CD4-positive, alpha-beta T cell treated with Interleukin-6 for 4 hours (primary cell): ENCODE measurements around the gene OSBPL9.
"Not testable (repeated sequence)": the region's sequence is repeated elsewhere in the genome, so short reads cannot be mapped to it uniquely, and the experiment has no call there.

Experiments
- DNase-seq: peaks from one replicate; pipeline ENCODE4 v3.0.0-alpha.2; 2020; ENCODE audit warnings: mixed read lengths

OSBPL9 gene

DNA sequence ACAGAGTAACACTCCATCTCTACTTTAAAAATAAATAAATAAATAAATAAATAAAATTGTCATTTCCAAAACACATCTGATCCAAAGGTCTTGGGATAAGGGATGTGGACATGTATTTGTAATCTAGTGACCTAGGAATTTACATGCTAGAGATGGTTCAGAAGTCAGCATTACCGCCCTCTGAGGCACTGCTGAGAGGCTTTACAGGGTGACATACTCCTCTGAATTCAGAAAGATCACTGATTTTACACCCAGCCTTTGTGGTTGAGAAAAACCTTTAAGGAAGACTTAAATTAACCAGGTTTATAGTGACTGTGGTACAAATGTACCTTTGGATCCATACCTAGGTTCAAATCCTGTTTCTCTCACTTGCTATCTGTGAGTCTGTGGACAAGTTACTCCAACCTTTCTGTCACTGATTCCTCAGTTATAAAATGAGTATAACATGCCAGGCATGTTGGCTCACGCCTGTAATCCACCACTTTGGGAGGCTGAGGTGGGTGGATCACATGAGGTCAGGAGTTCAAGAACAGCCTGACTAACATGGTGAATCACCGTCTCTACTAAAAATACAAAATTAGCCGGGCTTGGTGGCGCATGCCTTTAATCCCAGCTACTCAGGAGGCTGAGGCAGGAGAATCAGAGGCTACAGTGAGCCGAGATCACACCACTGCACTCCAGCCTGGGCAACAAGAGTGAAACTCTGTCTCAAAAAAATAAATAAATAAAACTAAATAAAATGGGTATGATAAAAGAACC lies 20.1 kb downstream of the OSBPL9 start:
- DNase-seq = no peak

DNA sequence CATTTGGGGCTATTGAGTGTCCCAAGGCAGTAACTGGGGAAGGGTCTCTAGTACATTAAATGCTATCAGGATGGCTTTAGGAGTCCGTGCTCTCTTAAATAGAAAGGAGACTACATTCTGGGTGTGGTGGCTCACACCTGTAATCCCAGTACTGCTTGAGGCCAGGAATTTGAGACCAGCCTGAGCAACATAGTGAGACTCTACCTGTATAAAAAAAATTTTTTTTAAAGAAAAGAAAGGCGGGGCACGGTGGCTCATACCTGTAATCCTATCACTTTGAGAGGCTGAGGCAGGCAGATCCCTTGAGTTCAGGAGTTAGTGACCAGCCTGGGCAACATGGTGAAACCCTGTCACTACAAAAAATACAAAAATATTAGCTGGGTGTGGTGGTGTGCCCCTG lies 21.5 kb downstream of the OSBPL9 start:
- DNase-seq = no peak

DNA sequence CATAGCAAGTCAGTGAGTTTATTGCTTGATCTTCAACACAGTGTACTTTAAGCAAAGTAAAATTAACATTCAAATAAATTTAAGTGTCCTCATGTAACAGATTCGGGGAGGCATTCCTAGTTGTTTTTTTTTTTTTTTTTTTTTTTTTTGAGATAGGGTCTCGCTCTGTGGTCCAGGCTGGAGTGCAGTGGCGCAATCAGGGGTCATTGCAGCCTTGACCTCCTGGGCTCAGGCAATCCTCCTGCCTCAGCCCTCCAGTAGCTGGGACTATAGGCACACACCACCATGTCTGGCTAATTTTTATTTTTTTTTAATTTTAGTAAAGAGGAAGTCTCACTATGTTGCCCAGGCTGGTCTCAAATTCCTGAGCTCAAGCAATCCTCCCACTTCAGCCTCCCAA lies 22.8 kb downstream of the OSBPL9 start:
- DNase-seq = no peak

DNA sequence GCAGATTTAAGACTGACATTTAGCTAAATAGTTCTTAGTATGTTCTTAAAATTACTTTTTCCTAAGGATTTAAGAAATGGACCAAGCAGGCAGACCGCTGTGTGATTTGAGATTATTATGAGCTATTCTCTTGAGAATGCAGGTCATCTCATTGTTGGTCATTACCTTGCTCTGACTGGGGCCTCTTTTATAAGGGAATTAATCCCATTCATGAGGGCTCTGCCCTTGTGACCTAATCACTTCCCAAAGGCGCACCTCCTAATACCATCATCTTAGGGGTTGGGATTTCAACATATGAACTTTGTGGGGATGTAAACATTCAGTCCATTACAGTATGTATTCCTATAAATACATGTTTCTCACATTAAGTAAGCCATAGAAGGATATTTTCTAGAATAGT lies 24.2 kb downstream of the OSBPL9 start:
- no peak for DNase-seq

DNA sequence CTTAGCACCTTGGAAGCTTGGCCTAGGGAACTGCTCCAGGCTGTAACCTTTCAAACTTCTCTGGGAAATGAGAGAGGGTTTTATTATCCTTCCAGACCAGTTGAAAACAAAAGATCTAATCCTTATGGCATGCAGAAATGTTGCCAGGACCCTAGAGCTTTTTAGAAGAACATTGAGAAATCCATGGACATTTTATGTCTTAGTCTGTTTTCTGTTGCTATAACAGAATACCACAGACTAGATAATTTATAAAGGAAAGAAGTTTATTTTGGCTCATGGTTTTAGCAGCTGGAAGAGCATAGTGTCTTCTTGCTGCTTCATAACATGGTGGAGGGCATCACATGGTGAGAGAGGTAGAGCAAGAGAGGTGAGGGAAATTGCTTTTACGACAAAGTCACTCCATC lies 25.8 kb downstream of the OSBPL9 start:
- no peak for DNase-seq

DNA sequence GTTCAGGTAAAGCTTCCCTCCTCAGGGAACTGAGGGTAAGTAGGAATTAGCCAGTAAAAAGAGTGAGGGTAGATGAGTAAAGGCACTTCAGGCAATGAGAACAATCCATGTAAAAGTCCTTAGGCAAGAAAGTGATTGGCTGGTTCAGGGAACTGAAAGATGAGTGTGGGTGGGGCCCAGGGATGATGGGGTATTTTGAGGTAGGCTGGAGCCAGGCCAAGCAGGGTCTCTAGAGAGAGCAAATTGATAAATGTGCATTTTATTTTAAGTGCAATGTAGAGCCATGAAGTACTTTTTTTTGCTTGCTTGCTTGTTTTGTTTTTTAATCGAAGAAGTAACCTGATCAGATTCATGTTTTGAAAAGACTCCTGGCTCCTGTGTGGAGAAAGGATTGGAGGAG lies 26.5 kb downstream of the OSBPL9 start:
- no peak for DNase-seq

DNA sequence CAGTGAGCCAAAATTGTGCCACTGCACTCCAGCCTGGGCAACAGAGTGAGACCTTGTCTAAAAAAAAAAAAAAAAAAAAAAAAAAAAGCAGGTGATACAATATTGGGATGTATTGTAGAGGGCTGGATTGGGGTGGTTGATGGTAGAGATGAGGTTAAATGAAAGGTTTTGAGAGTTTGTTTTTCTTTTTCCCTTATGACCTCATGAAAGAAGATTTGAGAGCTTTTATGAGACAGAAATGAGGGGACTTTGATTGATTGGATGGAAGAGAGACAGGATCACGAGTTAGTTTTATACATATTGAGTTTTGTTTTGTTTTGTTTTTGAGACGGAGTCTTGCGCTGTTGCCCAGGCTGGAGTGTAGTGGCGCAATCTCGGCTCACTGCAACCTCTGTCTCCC lies 27.1 kb downstream of the OSBPL9 start:
- DNase-seq = no peak

DNA sequence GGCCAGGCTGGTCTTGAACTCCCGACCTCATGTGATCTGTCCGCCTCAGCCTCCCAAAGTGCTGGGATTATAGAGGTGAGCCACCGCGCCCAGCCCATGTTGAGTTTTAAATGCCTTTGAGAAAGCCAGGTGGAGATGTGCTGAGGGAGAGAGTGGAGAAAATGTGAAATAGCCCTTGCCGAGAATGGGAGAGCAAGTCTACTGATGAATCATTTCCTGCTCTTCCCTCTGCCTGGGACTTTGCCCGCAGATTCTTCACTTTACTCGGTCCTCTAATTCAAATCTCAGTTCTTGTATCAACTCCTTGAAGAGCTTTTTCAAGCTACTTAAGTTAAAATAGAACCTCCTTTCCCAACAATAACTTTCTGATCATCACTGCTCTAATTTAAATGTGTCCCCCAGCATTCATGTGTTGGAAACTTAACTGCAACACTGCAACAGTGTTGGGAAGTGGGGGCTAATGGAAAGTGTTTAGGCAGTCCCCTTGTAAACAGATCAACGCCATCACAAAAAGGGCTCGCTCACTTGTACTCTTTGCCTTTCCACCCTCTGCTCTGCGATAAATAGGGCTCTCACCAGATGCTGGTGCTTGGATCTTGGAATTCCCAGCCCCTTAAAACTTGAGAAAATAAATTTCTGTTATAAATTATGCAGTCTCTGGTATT lies 27.8 kb downstream of the OSBPL9 start:
- DNase-seq = no peak

DNA sequence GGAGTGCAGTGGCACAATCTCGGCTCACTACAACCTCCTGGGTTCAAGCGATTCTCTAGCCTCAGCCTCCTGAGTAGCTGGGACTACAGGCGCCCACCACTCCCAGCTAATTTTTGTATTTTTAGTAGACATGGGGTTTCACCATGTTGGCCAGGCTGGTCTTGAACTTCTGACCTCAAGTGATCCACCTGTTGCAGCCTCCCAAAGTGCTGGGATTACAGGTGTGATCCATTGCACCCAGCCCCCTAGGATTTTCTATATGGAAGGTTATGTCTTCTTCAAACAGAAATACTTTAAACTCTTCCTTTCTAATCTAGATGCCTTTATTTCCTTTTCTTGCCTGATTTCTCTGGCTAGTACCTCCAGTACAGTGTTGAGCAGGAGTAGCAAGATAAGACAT lies 29.7 kb downstream of the OSBPL9 start:
- not testable (repeated sequence) for DNase-seq

DNA sequence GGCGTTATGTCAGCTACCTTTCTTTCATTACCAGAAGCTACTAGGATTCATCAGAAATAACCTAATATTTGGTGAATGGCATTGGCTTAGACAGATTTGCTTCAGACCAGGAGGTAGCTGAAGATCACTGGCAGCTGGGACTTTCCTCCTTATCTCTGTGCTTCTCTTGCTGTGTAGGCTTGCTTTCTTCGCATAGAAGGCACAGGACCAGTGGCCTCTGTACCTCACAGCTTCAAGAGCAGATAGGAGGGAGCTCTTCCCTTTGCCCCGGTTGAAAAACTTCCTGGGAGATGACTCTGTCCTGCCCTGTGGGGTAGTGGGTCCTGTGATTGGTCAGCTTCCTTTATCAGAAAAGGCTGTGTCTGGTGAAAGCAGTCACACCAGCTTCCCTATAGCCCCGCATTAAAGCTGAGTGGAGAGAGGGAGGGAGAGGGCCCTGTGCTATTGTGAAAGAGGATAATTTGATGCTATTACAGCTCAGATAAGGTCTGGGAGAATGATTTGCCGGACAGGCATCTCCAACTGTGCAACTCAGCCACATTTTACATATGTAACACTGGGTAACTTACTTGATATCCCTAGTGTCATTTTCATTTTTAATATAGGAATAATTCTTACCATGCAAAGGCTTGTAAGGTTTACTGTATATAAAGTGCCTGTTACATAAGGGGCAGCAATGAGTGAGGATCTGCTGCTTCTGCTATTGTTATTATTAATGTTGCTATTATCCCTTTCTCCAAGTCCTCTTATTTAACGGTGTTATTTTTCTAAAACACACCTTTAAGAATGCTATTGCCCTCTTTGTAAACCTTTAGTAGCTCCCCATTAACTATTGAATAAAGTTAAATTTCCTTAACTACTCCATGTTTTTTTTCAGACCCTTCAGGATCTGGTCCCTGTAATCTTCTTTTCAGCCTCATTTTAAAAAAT lies 31.6 kb downstream of the OSBPL9 start:
- DNase-seq = no peak

DNA sequence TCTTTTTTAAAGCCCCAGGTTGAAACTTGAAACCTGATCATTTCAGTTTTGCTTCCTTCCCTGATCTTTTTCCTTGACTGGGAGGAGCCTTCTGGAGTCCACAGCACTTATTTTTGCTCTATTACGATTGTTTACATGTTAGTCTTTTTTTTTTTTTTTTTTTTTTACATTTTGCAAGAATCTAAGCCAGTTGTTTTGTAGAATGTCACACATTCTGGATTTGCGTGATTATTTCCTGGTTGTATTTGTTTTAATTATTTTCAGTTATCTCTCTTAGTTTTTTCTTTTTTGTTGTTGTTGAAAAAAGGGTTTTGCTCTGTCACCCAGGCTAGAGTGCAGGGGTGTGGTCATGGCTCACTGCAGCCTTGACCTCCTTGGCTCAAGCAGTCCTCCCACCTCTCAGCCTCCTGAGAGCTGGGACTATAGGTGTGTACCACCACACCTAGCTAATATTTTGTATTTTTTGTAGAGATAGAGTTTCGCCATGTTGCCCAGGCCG lies 32.8 kb downstream of the OSBPL9 start:
- no peak for DNase-seq

DNA sequence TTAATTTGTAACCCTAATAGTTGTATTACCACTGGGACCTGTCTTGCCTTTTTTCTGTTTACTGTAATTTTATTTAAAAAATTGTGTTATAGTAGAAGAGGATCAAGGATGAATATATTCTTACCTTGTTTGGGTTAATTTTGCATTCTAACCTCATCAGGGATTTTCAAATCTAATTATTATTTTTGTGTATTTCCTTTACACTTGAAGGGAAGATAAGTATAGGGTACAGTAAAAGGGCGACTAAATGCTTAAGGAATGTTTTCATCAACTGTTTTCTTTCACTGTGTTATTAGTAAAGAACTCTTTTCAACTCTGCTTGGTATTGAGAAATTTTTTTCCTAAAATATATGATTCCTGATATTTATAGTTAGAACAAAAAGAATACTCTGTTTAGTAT lies 33.3 kb downstream of the OSBPL9 start:
- DNase-seq = no peak

DNA sequence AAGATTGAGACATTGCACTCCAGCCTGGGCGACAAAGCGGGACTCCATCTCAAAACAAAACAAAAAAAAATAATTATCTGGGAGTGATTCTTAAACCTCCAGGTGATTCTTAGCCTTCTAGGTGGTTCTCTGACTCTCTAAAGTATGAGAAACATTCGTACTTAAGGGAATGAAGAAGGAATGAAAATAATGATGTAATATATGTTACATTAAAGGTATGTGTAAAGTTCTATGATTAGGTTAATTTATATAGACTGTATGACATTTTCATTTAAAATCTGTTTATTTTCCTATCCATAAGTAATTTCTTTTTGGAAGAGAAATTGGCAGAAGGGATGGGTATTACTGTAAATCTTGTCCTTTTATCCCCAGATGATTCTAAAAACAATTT lies 34.7 kb downstream of the OSBPL9 start:
- DNase-seq = no peak

DNA sequence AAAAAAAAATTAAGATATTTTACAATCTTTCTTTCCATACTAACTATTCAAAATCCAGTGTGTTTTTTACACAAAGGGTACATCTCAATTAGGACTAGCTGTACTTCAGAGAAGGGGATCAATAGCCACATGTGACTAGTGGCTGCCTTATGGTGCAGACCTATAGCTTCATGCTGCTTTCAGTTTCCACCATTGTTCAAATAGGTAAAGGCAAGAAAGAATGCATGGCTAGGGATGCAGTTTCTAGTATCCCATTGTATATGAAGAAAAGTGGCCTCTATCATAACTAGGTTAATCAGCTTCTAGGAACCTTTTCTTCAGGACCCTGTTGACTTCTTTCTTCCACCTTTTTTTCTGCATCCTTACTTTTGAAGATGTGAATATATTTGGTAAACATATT lies 35.7 kb downstream of the OSBPL9 start:
- no peak for DNase-seq

DNA sequence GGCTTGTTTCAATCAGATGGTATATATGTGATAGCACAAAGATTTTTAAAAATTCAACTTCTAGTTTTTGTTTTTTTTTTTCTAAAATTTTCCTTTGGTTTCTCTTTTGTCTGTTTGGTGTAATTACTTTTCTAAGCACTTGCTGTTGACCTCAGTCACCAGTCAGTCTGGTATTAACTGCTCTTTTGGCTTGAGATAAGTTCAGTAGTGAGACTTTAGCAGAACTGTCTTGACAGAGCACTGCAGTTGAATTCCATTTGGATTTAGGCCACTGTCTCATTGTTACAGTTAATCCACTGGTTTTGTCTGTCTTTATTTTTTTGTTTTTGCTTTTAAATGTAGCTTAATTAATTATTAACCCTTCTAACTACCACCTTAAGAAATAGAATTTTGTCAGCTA lies 36.2 kb downstream of the OSBPL9 start:
- no peak for DNase-seq

DNA sequence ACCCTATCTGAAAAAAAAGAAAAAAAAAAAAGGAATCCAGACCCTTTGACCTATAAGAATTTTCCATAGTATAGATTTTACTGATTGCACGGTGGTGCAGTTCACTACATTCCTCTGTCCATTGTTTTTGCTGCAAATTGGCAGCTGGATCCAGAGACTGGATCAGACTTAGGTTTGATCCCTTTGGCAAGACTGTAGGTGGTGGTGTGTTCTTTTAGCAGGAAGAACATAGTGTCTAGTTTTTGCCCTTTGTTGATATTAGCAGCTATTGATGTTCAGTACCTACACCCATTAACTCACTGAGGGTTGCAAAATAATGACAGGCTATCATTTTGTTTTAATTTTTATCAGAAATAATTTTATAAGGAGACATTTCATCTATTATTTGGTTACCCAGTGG lies 37.1 kb downstream of the OSBPL9 start:
- no peak for DNase-seq

DNA sequence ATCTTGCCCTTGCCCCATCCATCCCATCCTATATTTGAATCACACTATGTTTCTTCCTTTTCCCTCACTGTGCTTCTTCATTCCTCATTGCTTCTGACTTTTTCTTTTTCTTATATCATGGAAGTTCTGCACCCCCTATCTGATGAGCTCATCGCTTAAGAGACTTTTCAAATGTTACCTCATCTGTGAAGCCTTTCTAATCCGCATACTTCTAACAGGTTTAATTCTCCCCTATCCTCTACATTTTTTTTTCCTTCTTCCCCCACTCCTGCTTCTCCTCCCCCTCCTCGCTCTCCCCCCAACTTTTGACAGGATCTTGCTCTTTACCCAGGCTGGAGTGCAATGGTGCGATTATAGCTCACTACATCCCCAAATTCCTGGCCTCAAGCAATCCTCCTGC lies 39.5 kb downstream of the OSBPL9 start:
- DNase-seq = no peak

DNA sequence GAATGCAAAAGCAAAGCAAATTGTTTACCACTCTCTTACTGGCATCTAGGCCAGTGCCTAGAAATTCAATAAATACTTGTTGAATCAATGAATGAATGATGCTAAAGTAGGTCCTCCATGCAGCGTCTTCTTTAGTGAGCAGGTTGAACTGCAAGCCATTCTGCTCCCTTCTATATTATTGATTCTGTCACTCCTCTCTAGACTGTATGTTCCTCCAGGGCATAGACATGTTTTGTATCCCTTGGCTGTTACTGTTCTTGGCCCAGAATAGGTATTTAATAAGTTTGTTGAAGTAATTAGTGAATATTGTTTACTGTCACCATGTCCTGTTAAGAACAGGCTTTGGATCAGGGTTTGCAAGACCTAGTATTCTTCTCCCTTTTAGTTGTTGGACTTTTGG lies 43.7 kb downstream of the OSBPL9 start:
- DNase-seq = no peak

DNA sequence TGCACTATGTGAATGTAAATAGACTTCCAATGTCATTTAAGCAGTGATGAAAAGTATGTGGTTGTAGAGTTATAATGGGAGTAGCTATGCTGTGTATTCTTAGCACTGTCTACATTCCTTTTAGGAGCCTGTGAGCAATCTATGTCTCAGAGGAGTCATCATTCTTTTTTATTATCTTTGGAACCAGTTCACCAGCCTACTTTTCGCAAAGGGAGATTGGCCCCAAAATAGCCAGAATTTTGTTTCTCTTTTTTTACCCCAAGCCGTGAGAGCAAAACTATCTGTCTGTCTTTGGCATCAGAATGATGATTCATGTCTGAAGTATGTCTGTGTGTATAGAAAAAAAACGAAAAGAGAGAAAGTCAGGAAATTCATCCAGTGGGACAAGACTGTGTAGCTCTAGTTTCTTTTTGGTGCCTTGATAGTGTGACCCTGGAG lies 44.2 kb downstream of the OSBPL9 start:
- DNase-seq = no peak

DNA sequence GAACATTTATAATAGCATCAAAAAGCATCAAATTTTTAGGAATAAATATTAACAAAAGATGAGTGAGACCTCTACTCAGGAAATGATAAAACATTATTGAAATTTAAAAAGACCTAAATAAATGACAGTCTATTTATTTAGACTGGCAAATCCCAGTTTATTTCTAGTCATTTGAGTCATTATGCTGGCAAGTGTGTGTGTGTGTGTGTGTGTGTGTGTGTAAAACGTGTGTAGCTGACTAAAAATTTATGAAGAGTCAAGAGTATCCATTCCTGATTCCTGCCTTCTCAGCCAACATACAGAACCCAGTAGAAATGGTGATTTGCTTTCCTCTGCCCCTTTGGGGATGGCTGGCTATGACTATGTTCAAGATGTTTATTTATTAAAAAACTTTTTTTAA lies 46.2 kb downstream of the OSBPL9 start:
- no peak for DNase-seq

DNA sequence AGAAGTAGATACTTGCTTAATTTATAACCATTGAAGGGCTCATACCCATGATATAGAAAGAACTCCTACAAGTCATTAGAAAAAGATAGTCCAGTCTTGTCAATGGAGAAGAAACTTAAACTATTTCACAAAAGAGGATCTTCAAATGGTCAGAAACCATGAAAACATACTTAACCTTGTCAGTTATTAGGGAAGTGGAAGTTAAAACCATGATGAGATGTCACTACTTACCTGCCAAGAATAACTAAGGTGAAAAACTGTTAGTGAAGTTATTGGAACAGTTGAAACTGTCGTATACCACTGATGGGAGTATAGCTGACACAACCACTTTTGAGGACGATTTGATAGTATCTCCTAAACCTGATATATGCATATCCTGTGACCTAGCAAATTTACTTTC lies 46.8 kb downstream of the OSBPL9 start:
- DNase-seq = no peak

DNA sequence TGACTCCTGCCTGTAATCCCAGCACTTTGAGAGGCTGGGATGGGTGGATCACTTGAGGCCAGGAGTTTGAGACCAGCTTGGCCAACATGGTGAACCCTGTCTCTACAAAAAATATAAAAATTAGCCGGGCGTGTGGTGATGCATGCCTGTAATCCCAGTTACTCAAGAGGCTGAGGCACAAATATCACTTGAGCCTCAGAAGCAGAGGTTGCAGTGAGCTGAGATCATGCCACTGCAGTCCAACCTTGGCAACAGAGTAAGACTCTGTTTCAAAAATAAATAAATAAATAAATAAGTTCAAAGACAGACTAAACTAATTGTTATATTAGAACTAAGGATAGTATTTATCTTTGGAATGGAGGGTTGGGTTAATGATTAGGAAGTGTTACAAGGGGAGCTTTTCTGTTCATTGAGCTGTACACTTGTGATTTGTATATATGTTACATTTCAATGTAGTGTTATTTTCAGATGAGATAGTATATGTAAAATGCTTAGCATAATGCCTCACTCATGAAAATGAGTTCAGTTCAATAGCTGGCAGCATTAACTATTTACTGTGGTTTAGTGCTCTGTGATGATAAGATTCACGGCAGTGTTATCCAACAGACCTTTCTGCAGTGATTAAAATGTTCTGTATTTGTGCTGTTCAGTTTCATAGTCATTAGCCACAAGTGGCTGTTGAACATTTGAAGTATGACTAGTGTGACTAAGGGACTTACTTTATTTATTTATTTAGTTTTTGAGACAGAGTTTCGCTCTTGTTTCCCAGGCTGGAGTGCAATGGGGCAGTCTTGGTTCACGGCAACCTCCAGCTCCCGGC lies 47.7 kb downstream of the OSBPL9 start:
- no peak for DNase-seq

DNA sequence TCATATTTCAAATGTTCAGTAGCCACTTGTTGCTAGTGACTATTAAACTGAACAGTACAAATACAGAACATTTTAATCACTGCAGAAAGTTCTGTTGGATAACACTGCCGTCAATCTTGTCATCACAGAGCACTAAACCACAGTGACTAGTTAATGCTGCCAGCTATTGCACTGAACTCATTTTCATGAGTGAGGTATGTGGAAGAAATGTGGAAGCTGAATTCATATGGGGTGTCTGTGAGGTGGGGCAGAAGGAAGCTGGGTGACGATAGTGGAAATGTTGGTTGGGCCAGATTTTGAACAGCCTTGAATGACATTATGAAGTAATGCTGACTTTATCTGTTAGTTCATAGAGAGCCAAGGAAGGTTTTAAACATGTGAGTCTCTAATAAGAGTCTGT lies 49.6 kb downstream of the OSBPL9 start:
- DNase-seq = no peak
